H1 (cell line): ENCODE measurements around the gene CENATAC. TPM values are rescaled to one million over a fixed set of nuclear protein-coding genes. Genes with fewer than 3 reads are reported as not detected.

Experiments used
- ASH2L ChIP-seq: fragments of 200-600, 300-600 bp; sonication (generic); IDR thresholded peaks from one replicate; pipeline ENCODE4 v1.7.1; 2017; ENCODE audit warnings: low read length
- BCL11A ChIP-seq, 2 experiments: IDR thresholded peaks; one replicate each; pipeline ENCODE4 v1.6.1; 2011; ENCODE audit warnings: low read depth in 2 of 2, low read length in 2 of 2, mild to moderate bottlenecking in 2 of 2
- CBX5 ChIP-seq: fragments of 300-800, 300-1000 bp; sonication (generic); IDR thresholded peaks from 2 replicates; pipeline ENCODE4 v1.7.1; 2016; ENCODE audit warnings: antibody characterized with exemption, low read length, low read depth
- CEBPB ChIP-seq: IDR thresholded peaks from 2 replicates; pipeline ENCODE4 v1.6.1; 2012; ENCODE audit warnings: low read depth, low read length
- CREB1 ChIP-seq: IDR thresholded peaks from 2 replicates; pipeline ENCODE4 v1.6.1; 2012; ENCODE audit warnings: inconsistent platforms
- CTCF ChIP-seq, 3 experiments: IDR thresholded peaks; 1 replicate in 2 of 3; 2 replicates in 1 of 3; pipeline versions ENCODE4 v1.5.1 to v1.6.1; 2011; ENCODE audit warnings: low read length in 3 of 3, mild to moderate bottlenecking in 3 of 3, inconsistent platforms in 2 of 3, low read depth in 1 of 3, moderate library complexity in 1 of 3; ENCODE audit not compliant: insufficient read depth in 1 of 3; ENCODE audit errors: control extremely low read depth in 1 of 3
- GABPA ChIP-seq: IDR thresholded peaks from 2 replicates; pipeline ENCODE4 v1.6.1; 2011; ENCODE audit warnings: mild to moderate bottlenecking, low read length, moderate library complexity, borderline replicate concordance; ENCODE audit not compliant: insufficient read depth
- GTF2F1 ChIP-seq: IDR thresholded peaks from 2 replicates; pipeline ENCODE4 v1.6.1; 2012; ENCODE audit warnings: low read depth, low read length, improper control_type of control experiment, borderline replicate concordance
- HDAC2 ChIP-seq, 2 experiments: fragments of 300-600 bp in 1 of 2; sonication (generic) in 1 of 2; IDR thresholded peaks; 2 replicates each; pipeline ENCODE4 v1.6.1; 2011 to 2012; ENCODE audit warnings: low read depth in 2 of 2, low read length in 2 of 2, mild to moderate bottlenecking in 2 of 2, moderate library complexity in 2 of 2, borderline replicate concordance in 1 of 2, inconsistent platforms in 1 of 2
- JUN ChIP-seq: IDR thresholded peaks from 2 replicates; pipeline ENCODE4 v1.6.1; 2011; ENCODE audit warnings: low read depth, mild to moderate bottlenecking, improper control_type of control experiment, low read length
- JUND ChIP-seq: IDR thresholded peaks from 2 replicates; pipeline ENCODE4 v1.6.1; 2011; ENCODE audit warnings: mild to moderate bottlenecking, improper control_type of control experiment, low read length
- POU5F1 ChIP-seq: IDR thresholded peaks from 2 replicates; pipeline ENCODE4 v1.6.1; 2011; ENCODE audit warnings: low read depth, mild to moderate bottlenecking, low read length, moderate library complexity
- RAD21 ChIP-seq, 2 experiments: IDR thresholded peaks in 1 of 2; conservative IDR thresholded peaks in 1 of 2; 2 replicates each; pipeline ENCODE4 v1.6.1; 2011; ENCODE audit warnings: low read depth in 2 of 2, low read length in 2 of 2, improper control_type of control experiment in 1 of 2, inconsistent platforms in 1 of 2, mild to moderate bottlenecking in 1 of 2, moderate library complexity in 1 of 2
- SIN3A ChIP-seq, 2 experiments: IDR thresholded peaks in 1 of 2; conservative IDR thresholded peaks in 1 of 2; 2 replicates each; pipeline ENCODE4 v1.6.1; 2011 to 2012; ENCODE audit warnings: low read length in 2 of 2, improper control_type of control experiment in 1 of 2, low read depth in 1 of 2, mild to moderate bottlenecking in 1 of 2
- SP2 ChIP-seq: IDR thresholded peaks from 2 replicates; pipeline ENCODE4 v1.6.1; 2012; ENCODE audit warnings: mild to moderate bottlenecking, low read length, inconsistent platforms
- TBP ChIP-seq: IDR thresholded peaks from 2 replicates; pipeline ENCODE4 v1.6.1; 2011; ENCODE audit warnings: low read depth, low read length, improper control_type of control experiment
- YY1 ChIP-seq: IDR thresholded peaks from 2 replicates; pipeline ENCODE4 v1.6.1; 2011; ENCODE audit warnings: low read depth, mild to moderate bottlenecking, low read length
- polyA plus RNA-seq, 7 experiments: library from polyadenylated mRNA; depleted of rRNA in 3 of 7; stranded (reverse) in 5 of 7; unstranded in 2 of 7; fragments of >200 nt in 5 of 7; fragments of 200-250 nt in 2 of 7; gene quantifications; 1 replicate in 5 of 7; 2 replicates in 1 of 7; 4 replicates in 1 of 7; pipeline versions ENCODE4 v1.2.1 to v1.2.3, GENCODE V29; 2011 to 2013; ENCODE audit warnings: missing spikeins in 2 of 7, mixed read lengths in 2 of 7
- total RNA-seq: library from RNA; stranded (reverse); fragmentation: NEBNext Ultra II Directional; extraction: Animal tissue kit (Norgen Biotek cat#: 25700); gene quantifications from 2 replicates; pipeline ENCODE4 v1.2.1, GENCODE V29; 2021

Gene CENATAC
- total and polyA plus RNA-seq, 2 of the 8 experiments (the other 6 are each of a cell fraction or from before 2014, with no cell fraction given), result 22.7 to 36.4 TPM

GRCh38 chr11:118956094-118956846, 41.7 kb upstream of the CENATAC start, which contains the start of gene UPK2 (continued):
- TF ChIP-seq GTF2F1, result no peak
- no peak for TF ChIP-seq BCL11A (IDR thresholded peaks at IDR 0.05; ENCODE audit: low read depth in 2 of 2, low read length in 2 of 2)
- TF ChIP-seq RAD21 (IDR thresholded peaks at IDR 0.05 in 1 of 2, conservative IDR thresholded peaks at IDR 0.05 in 1 of 2; ENCODE audit: low read depth in 2 of 2, low read length in 2 of 2), result peak; percentile 99
- peak; percentile 69; the same call in 1 of the 2 replicates for TF ChIP-seq YY1
- no peak; a peak in 1 of 4 replicates for TF ChIP-seq SIN3A (conservative IDR thresholded peaks at IDR 0.05 in 1 of 2, IDR thresholded peaks at IDR 0.05 in 1 of 2; ENCODE audit: low read depth in 1 of 2, low read length in 2 of 2)
- no peak for TF ChIP-seq SP2
- no peak for TF ChIP-seq ASH2L
- no peak for TF ChIP-seq HDAC2 (IDR thresholded peaks at IDR 0.05; ENCODE audit: borderline replicate concordance in 1 of 2, low read depth in 2 of 2, low read length in 2 of 2)
- TF ChIP-seq TBP, result peak; percentile 30; the same call in 1 of the 2 replicates
- no peak for TF ChIP-seq CREB1
- TF ChIP-seq JUN, result no peak
- peak; percentile 98 to 99 (median 99) for TF ChIP-seq CTCF (IDR thresholded peaks at IDR 0.05; ENCODE audit: control extremely low read depth in 1 of 3, insufficient read depth in 1 of 3, low read depth in 1 of 3, low read length in 3 of 3)
- no peak for TF ChIP-seq CEBPB
- TF ChIP-seq CBX5, result no peak
- TF ChIP-seq POU5F1, result no peak
- TF ChIP-seq JUND, result no peak
- peak; percentile 80; the same call in 1 of the 2 replicates for TF ChIP-seq GABPA
